ENCODE data around the gene GCKR. TPM values are rescaled to one million over a fixed set of nuclear protein-coding genes. Genes with fewer than 3 reads are reported as not detected.
A peak's percentile ranks its signal among the peaks of the same experiment; 100 is the strongest.

The GCKR gene
- total and polyA plus RNA-seq, 2 of the 13 experiments (the other 11 are each of a cell fraction or from before 2014, with no cell fraction given): 15.2 to 48.3 TPM

DNA sequence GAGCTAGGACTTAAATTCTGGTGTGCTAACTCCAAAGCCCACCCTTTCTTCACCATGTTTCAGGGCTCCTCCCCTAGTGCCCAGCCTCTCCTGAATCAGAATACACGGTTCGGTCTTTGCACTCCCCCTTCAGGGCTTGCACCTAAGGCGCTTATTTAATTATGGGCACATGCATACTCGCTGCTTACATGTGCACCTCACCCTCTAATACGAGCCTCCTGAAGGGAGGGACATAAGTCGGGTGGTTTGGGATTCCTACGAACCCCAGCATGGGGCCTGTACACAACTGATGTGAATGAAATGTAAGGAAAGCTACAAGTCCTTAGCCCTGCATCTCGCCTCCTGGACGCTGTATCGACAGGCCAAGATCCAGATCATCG lies 7.5 kb upstream of the GCKR start (continued):
- TF ChIP-seq, protein P1, sequence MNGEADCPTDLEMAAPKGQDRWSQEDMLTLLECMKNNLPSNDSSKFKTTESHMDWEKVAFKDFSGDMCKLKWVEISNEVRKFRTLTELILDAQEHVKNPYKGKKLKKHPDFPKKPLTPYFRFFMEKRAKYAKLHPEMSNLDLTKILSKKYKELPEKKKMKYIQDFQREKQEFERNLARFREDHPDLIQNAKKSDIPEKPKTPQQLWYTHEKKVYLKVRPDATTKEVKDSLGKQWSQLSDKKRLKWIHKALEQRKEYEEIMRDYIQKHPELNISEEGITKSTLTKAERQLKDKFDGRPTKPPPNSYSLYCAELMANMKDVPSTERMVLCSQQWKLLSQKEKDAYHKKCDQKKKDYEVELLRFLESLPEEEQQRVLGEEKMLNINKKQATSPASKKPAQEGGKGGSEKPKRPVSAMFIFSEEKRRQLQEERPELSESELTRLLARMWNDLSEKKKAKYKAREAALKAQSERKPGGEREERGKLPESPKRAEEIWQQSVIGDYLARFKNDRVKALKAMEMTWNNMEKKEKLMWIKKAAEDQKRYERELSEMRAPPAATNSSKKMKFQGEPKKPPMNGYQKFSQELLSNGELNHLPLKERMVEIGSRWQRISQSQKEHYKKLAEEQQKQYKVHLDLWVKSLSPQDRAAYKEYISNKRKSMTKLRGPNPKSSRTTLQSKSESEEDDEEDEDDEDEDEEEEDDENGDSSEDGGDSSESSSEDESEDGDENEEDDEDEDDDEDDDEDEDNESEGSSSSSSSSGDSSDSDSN (CRISPR knock-in tag; IDR thresholded peaks at IDR 0.05): 0 out of 2 replicates have a peak, but pooled peaks have one; percentile 40
- TF ChIP-seq ZNF317 (CRISPR knock-in tag; IDR thresholded peaks at IDR 0.05) (peak; percentile 6; the same call in 1 of the 2 replicates), ZFP37 (CRISPR knock-in tag; IDR thresholded peaks at IDR 0.05; ENCODE audit: borderline replicate concordance) (no peak), ZNF121 (CRISPR knock-in tag; IDR thresholded peaks at IDR 0.05) (peak; percentile 70), HNF4G (IDR thresholded peaks at IDR 0.05; ENCODE audit: borderline replicate concordance, low read depth, low read length) (no peak), HNF4G (CRISPR knock-in tag; IDR thresholded peaks at IDR 0.05; ENCODE audit: borderline replicate concordance, low read depth) (0 out of 2 replicates have a peak, but pooled peaks have one; percentile 18), ZNF33B (CRISPR knock-in tag; IDR thresholded peaks at IDR 0.05) (0 out of 2 replicates have a peak, but pooled peaks have one; percentile 23), TBX3 (IDR thresholded peaks at IDR 0.05; ENCODE audit: borderline replicate concordance) (no peak), ZNF567 (CRISPR knock-in tag; IDR thresholded peaks at IDR 0.05; ENCODE audit: borderline replicate concordance) (0 out of 2 replicates have a peak, but pooled peaks have one; percentile 42), NFATC3 (CRISPR knock-in tag; IDR thresholded peaks at IDR 0.05) (0 out of 2 replicates have a peak, but pooled peaks have one; percentile 55), STAG1 (CRISPR knock-in tag; IDR thresholded peaks at IDR 0.05) (peak; percentile 41; the same call in 1 of the 2 replicates), RBM39 (IDR thresholded peaks at IDR 0.05; ENCODE audit: low read depth, low read length, poor library complexity, severe bottlenecking) (no peak), ZFP41 (CRISPR knock-in tag; IDR thresholded peaks at IDR 0.05; ENCODE audit: borderline replicate concordance) (peak; percentile 32; the same call in 1 of the 2 replicates), MAZ (IDR thresholded peaks at IDR 0.05; ENCODE audit: borderline replicate concordance, low read depth, low read length) (no peak), MAZ (CRISPR knock-in tag; IDR thresholded peaks at IDR 0.05; ENCODE audit: low read depth) (peak; percentile 3; the same call in 1 of the 2 replicates), LCORL (IDR thresholded peaks at IDR 0.05) (no peak), LCORL (CRISPR knock-in tag; IDR thresholded peaks at IDR 0.05) (peak; percentile 39; the same call in 1 of the 2 replicates), RFX3 (CRISPR knock-in tag; IDR thresholded peaks at IDR 0.05) (no peak)
- TF ChIP-seq, protein P2, sequence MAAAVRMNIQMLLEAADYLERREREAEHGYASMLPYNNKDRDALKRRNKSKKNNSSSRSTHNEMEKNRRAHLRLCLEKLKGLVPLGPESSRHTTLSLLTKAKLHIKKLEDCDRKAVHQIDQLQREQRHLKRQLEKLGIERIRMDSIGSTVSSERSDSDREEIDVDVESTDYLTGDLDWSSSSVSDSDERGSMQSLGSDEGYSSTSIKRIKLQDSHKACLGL (CRISPR knock-in tag; IDR thresholded peaks at IDR 0.05): 0 out of 2 replicates have a peak, but pooled peaks have one; percentile 14
- TF ChIP-seq, protein P3, sequence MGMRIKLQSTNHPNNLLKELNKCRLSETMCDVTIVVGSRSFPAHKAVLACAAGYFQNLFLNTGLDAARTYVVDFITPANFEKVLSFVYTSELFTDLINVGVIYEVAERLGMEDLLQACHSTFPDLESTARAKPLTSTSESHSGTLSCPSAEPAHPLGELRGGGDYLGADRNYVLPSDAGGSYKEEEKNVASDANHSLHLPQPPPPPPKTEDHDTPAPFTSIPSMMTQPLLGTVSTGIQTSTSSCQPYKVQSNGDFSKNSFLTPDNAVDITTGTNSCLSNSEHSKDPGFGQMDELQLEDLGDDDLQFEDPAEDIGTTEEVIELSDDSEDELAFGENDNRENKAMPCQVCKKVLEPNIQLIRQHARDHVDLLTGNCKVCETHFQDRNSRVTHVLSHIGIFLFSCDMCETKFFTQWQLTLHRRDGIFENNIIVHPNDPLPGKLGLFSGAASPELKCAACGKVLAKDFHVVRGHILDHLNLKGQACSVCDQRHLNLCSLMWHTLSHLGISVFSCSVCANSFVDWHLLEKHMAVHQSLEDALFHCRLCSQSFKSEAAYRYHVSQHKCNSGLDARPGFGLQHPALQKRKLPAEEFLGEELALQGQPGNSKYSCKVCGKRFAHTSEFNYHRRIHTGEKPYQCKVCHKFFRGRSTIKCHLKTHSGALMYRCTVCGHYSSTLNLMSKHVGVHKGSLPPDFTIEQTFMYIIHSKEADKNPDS (CRISPR knock-in tag; IDR thresholded peaks at IDR 0.05): 0 out of 2 replicates have a peak, but pooled peaks have one; percentile 32
- TF ChIP-seq, protein P4, sequence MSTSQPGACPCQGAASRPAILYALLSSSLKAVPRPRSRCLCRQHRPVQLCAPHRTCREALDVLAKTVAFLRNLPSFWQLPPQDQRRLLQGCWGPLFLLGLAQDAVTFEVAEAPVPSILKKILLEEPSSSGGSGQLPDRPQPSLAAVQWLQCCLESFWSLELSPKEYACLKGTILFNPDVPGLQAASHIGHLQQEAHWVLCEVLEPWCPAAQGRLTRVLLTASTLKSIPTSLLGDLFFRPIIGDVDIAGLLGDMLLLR (CRISPR knock-in tag; IDR thresholded peaks at IDR 0.05): peak; percentile 42; the same call in 1 of the 2 replicates

Measured in HepG2 (cell line).